Cardiac fibroblast (primary cell): Measurements from ENCODE around the gene ASRGL1.
"Not testable (repeated sequence)": the region's sequence is repeated elsewhere in the genome, so short reads cannot be mapped to it uniquely, and the experiment has no call there.

Experiments used
- DNase-seq, 2 donors: peaks; one replicate each; pipeline versions ENCODE4 v3.0.0 to v3.0.0-alpha.2; 2010; ENCODE audit warnings: low read depth in 2 of 2
- H3K4me3 ChIP-seq, 2 donors: replicated peaks in 1 of 2; 1 replicate in 1 of 2; 2 replicates in 1 of 2; pipeline ENCODE4 v1.5.1; 2011; ENCODE audit warnings: low read depth in 2 of 2, low read length in 2 of 2, mild to moderate bottlenecking in 2 of 2, moderate library complexity in 1 of 2
- TF ChIP-seq, protein P1 (sequence below): IDR thresholded peaks from one replicate; pipeline ENCODE4 v1.5.1; 2011; ENCODE audit warnings: low read depth, mild to moderate bottlenecking, low read length, inconsistent platforms

Gene ASRGL1

GRCh38 chr11:62338218-62338617 lies 970 bp downstream of the ASRGL1 start:
- peak overlapping the region in 1 of 2 donors; percentile 53 for H3K4me3 ChIP-seq
- DNase-seq, result no peak
- TF ChIP-seq, protein P1, sequence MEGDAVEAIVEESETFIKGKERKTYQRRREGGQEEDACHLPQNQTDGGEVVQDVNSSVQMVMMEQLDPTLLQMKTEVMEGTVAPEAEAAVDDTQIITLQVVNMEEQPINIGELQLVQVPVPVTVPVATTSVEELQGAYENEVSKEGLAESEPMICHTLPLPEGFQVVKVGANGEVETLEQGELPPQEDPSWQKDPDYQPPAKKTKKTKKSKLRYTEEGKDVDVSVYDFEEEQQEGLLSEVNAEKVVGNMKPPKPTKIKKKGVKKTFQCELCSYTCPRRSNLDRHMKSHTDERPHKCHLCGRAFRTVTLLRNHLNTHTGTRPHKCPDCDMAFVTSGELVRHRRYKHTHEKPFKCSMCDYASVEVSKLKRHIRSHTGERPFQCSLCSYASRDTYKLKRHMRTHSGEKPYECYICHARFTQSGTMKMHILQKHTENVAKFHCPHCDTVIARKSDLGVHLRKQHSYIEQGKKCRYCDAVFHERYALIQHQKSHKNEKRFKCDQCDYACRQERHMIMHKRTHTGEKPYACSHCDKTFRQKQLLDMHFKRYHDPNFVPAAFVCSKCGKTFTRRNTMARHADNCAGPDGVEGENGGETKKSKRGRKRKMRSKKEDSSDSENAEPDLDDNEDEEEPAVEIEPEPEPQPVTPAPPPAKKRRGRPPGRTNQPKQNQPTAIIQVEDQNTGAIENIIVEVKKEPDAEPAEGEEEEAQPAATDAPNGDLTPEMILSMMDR, result no peak

DNA sequence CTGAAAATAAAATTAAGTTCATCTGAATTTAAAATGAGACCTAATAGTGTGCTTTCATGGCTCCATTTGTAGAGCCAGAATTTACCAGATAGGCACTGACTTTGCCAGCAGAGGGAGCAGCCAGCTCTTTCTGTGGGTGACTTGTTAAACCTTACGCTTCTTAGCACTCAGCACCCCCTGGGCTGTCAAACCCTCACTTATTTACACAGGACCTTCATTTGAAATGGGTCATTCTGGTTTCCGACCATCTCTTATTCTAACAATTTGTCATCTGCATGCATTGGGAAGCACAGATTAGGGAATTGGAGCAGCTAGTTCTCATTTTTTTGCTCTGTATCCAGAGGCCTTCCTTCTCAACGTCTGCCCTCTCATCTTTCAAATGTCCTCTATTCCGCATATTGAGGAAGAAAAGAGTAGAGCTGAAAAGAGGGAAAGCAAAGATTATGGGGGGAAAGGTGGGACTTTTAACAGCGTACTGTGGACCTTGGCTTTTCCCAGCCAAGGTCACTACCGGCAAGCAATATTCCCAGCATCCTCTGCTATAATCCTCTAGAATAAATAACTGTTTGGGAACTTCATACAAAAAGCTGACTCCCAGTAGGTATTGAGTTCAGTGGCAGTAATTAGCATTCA lies 3.1 kb downstream of the ASRGL1 start:
- no peak overlapping the region for H3K4me3 ChIP-seq
- TF ChIP-seq, protein P1, result peak; percentile 81

DNA sequence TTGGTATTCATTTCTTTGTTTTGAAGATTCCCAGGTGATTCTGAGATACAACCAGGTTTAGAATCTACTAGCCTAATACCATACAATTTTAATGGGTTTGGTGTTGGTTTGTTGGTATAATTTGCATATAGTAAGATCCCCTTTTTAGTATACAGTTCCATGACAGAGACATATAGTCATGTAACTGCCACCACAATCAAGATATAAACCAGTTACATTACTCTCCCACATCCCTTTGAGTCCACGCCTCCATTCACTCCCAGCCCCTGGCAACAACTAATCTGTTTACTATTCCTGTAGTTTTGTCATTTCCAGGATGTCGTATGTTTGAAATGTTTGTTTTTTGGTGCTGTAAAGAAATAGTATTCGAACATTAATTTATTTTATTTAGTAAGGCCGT lies 4.3 kb downstream of the ASRGL1 start:
- TF ChIP-seq, protein P1, result no peak
- no peak overlapping the region for H3K4me3 ChIP-seq
- DNase-seq, result no peak

More for the DNA sequence above, 3.1 kb downstream of the ASRGL1 start:
- peak; percentile 62 to 68 for DNase-seq

GRCh38 chr11:62343646-62344190 lies 6.5 kb downstream of the ASRGL1 start:
- not testable (repeated sequence) for H3K4me3 ChIP-seq, DNase-seq

DNA sequence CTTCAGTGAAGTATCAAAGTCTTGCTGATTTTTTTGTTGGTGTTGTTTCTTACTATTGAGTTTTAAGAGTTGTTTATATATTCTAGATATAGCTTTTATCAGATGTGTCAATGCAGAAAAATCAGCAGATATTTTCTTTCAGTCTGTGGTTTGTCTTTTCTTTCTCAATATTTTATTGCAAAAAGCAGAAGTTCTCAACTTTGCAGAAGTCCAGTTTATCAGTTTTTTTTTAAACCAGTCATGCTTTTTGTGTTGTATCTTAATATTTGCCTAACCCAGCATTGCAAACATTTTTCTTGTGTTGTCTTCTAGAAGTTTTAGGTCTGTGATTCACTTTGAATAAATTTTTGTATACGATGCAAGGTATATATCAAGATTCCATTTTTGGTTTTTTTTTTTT lies 7.0 kb downstream of the ASRGL1 start:
- TF ChIP-seq, protein P1, result no peak
- no peak for DNase-seq

GRCh38 chr11:62345861-62346260 lies 8.6 kb downstream of the ASRGL1 start:
- H3K4me3 ChIP-seq, result no peak overlapping the region
- TF ChIP-seq, protein P1, result no peak
- DNase-seq, result no peak

More for the DNA sequence above, 7.0 kb downstream of the ASRGL1 start:
- H3K4me3 ChIP-seq, result no peak overlapping the region

DNA sequence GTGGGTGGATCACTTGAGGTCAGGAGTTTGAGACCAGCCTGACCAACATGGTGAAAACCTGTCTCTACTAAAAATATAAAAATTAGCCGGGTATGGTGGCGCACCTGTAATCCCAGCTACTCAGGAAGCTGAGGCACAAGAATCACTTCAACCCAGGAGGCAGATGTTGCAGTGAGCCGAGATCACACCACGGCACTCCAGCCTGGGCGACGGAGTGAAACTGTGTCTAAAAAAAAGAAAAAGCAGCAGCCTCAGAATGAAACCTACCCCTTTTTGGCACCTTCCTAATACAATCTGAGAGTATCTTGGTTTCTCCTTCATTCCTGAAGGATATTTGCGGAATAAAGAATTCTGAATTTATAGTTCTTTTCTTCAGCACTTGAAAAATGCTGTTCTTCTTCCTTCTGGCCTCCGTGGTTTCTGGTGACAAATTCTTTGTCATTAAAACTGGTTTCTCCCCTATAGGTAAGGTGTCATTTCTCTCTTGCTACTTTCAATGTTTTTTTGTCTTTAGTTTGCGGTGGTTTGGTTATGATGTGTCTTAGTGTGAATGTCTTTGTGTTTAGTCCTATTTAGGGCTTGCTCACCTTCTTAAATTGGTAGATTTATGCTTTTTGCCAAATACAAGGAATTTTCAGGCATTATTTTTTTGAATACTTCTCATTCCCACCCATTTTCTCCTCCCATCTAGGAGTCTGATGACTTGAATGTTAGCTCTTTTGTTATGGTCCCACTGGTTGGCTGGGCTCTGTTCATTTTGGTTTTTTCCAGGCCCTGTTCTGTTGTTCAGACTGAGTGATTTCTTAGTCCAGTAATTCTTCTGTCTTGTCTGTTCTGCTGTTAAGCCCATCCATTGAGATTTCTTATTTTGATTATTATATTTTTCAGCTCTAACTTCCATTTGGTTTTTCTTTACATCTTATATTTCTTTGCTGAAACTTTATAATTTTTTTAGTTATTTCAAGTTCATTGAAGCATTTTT lies 15.4 kb downstream of the ASRGL1 start:
- H3K4me3 ChIP-seq, result no peak overlapping the region
- DNase-seq, result no peak
- TF ChIP-seq, protein P1, result no peak
